ENCODE measurements around the gene CNGB1.

Gene CNGB1

GRCh38 chr16:57972306-57972705, 1.4 kb upstream of the CNGB1 start:
- no peak overlapping the region for H3K4me2 ChIP-seq (ENCODE audit: insufficient read depth, low read length)
- no peak overlapping the region for H2AFZ ChIP-seq (ENCODE audit: low read depth, low read length)
- peak; percentile 44; the same call in 1 of the 3 replicates for ATAC-seq (ENCODE audit: insufficient read depth, low read depth)
- no peaks in the 10 kb centered on the region for H3K4me1 ChIP-seq (ENCODE audit: insufficient read depth, low read length)
- no peaks in the 10 kb centered on the region for H3K27me3 ChIP-seq (ENCODE audit: insufficient read depth, low read length, poor library complexity)
- no peaks in the 10 kb centered on the region for H3K36me3 ChIP-seq (ENCODE audit: insufficient read depth, low read length)
- H3K9ac ChIP-seq (ENCODE audit: low read depth, low read length): no peak overlapping the region
- H3K4me3 ChIP-seq (ENCODE audit: low read depth in 1 of 2, low read length in 2 of 2): no peak overlapping the region
- H3K9me3 ChIP-seq (ENCODE audit: insufficient read depth, low read length, severe bottlenecking): no peaks in the 10 kb centered on the region
- DNase-seq: no peak
- no peaks in the 10 kb centered on the region for H3K79me2 ChIP-seq (ENCODE audit: insufficient read depth, low read length)
- no peak for TF ChIP-seq EZH2 (IDR thresholded peaks at IDR 0.05; ENCODE audit: borderline replicate concordance, low read depth, low read length, severe bottlenecking)
- TF ChIP-seq CTCF (IDR thresholded peaks at IDR 0.05; ENCODE audit: borderline replicate concordance, extremely low read depth, low read length, poor library complexity, severe bottlenecking): no peak
- no peaks in the 10 kb centered on the region for H4K20me1 ChIP-seq (ENCODE audit: insufficient read depth, low read length)
- no peak overlapping the region for H3K27ac ChIP-seq (ENCODE audit: low read length)

- Histone ChIP-seq H3K4me3 (ENCODE audit: low read depth in 1 of 2, low read length in 2 of 2) (no peak overlapping the region), H3K27me3 (ENCODE audit: insufficient read depth, low read length, poor library complexity) (no peaks in the 10 kb centered on the region), H3K79me2 (ENCODE audit: insufficient read depth, low read length) (no peaks in the 10 kb centered on the region), H3K4me2 (ENCODE audit: insufficient read depth, low read length) (no peak overlapping the region), H2AFZ (ENCODE audit: low read depth, low read length) (no peak overlapping the region), H3K9me3 (ENCODE audit: insufficient read depth, low read length, severe bottlenecking) (no peaks in the 10 kb centered on the region), H3K4me1 (ENCODE audit: insufficient read depth, low read length) (no peaks in the 10 kb centered on the region), H3K9ac (ENCODE audit: low read depth, low read length) (no peak overlapping the region), H3K27ac (ENCODE audit: low read length) (no peak overlapping the region), H3K36me3 (ENCODE audit: insufficient read depth, low read length) (no peaks in the 10 kb centered on the region), H4K20me1 (ENCODE audit: insufficient read depth, low read length) (no peaks in the 10 kb centered on the region)
- TF ChIP-seq EZH2 (IDR thresholded peaks at IDR 0.05; ENCODE audit: borderline replicate concordance, low read depth, low read length, severe bottlenecking): no peak
- no peak for TF ChIP-seq CTCF (IDR thresholded peaks at IDR 0.05; ENCODE audit: borderline replicate concordance, extremely low read depth, low read length, poor library complexity, severe bottlenecking)
- DNase-seq (no peak), ATAC-seq (ENCODE audit: insufficient read depth, low read depth) (no peak)
These were observed 920 bp upstream of the CNGB1 start for GRCh38 chr16:57971848-57972247.

- Histone ChIP-seq H3K4me2 (ENCODE audit: insufficient read depth, low read length) (no peak overlapping the region), H4K20me1 (ENCODE audit: insufficient read depth, low read length) (no peaks in the 10 kb centered on the region), H3K4me1 (ENCODE audit: insufficient read depth, low read length) (no peaks in the 10 kb centered on the region), H3K9me3 (ENCODE audit: insufficient read depth, low read length, severe bottlenecking) (no peaks in the 10 kb centered on the region), H3K4me3 (ENCODE audit: low read depth in 1 of 2, low read length in 2 of 2) (no peak overlapping the region), H3K9ac (ENCODE audit: low read depth, low read length) (no peak overlapping the region), H3K79me2 (ENCODE audit: insufficient read depth, low read length) (no peaks in the 10 kb centered on the region), H3K36me3 (ENCODE audit: insufficient read depth, low read length) (no peaks in the 10 kb centered on the region), H2AFZ (ENCODE audit: low read depth, low read length) (no peak overlapping the region), H3K27me3 (ENCODE audit: insufficient read depth, low read length, poor library complexity) (no peaks in the 10 kb centered on the region), H3K27ac (ENCODE audit: low read length) (no peak overlapping the region)
- no peak for TF ChIP-seq CTCF (IDR thresholded peaks at IDR 0.05; ENCODE audit: borderline replicate concordance, extremely low read depth, low read length, poor library complexity, severe bottlenecking)
- no peak for TF ChIP-seq EZH2 (IDR thresholded peaks at IDR 0.05; ENCODE audit: borderline replicate concordance, low read depth, low read length, severe bottlenecking)
- no peak for ATAC-seq (ENCODE audit: insufficient read depth, low read depth)
- no peak for DNase-seq
These were observed 609 bp downstream of the CNGB1 start for GRCh38 chr16:57970319-57970718.

Measured in DND-41 (cell line).